PFSK-1 (cell line): ENCODE results near the gene TMEM161A.

Experiments
- FOXP2 ChIP-seq: optimal IDR thresholded peaks from 2 replicates; pipeline ENCODE3; 2011; ENCODE audit warnings: borderline replicate concordance, control low read depth, inconsistent platforms; ENCODE audit not compliant: insufficient read depth; ENCODE audit errors: extremely low read length, extremely low read depth
- POLR2AphosphoS5 ChIP-seq: IDR thresholded peaks from 2 replicates; pipeline ENCODE4 v1.6.1; 2012; ENCODE audit warnings: low read depth, mild to moderate bottlenecking, control low read depth, low read length, moderate library complexity
- REST ChIP-seq, 2 experiments: IDR thresholded peaks; 2 replicates each; pipeline versions ENCODE4 v1.6.1 to v1.8.0; 2011 to 2012; ENCODE audit warnings: low read depth in 2 of 2, low read length in 2 of 2, control low read depth in 1 of 2, inconsistent platforms in 1 of 2, mild to moderate bottlenecking in 1 of 2, moderate library complexity in 1 of 2; ENCODE audit not compliant: insufficient read depth in 1 of 2
- SIN3A ChIP-seq: IDR thresholded peaks from 2 replicates; pipeline ENCODE4 v1.6.1; 2012; ENCODE audit warnings: mild to moderate bottlenecking, low read length, moderate library complexity, borderline replicate concordance; ENCODE audit not compliant: insufficient read depth
- TAF1 ChIP-seq: IDR thresholded peaks from 2 replicates; pipeline ENCODE4 v1.6.1; 2012; ENCODE audit warnings: low read length, control low read depth, borderline replicate concordance; ENCODE audit not compliant: insufficient read depth

The TMEM161A gene

GRCh38 chr19:19105365-19106055 is 32.8 kb downstream of the TMEM161A start:
- TF ChIP-seq FOXP2 (peak; percentile 25), SIN3A (no peak), POLR2AphosphoS5 (peak; percentile 38; the same call in 1 of the 2 replicates)

DNA sequence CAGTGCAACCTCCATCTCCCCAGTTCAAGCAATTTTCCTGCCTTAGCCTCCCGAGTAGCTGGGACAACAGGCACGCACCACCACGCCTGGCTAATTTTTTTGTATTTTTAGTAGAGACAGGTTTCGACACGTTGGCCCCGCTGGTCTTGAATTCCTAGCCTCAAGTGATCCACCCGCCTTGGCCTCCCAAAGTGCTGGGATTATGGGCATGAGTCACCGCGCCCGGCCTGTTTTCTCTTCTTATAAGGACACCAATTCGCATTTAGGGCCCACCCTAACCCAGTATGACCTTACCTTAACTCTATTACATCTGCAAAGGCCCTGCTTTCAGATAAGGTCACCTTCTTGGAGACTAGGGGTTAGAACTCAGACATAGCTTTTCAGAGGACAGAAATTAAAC is 35.1 kb downstream of the TMEM161A start:
- TF ChIP-seq REST (IDR thresholded peaks at IDR 0.05; ENCODE audit: insufficient read depth in 1 of 2, low read depth in 2 of 2, low read length in 2 of 2) (no peak), SIN3A (no peak), FOXP2 (no peak), TAF1 (no peak), POLR2AphosphoS5 (no peak)

GRCh38 chr19:19101540-19101939 is 36.7 kb downstream of the TMEM161A start:
- no peak for TF ChIP-seq FOXP2
- no peak for TF ChIP-seq SIN3A
- no peak for TF ChIP-seq TAF1
- no peak for TF ChIP-seq POLR2AphosphoS5
- TF ChIP-seq REST (IDR thresholded peaks at IDR 0.05; ENCODE audit: insufficient read depth in 1 of 2, low read depth in 2 of 2, low read length in 2 of 2): no peak

GRCh38 chr19:19098703-19099632 is 39.3 kb downstream of the TMEM161A start:
- TF ChIP-seq POLR2AphosphoS5 (no peak), FOXP2 (no peak), TAF1 (no peak), SIN3A (no peak), REST (IDR thresholded peaks at IDR 0.05; ENCODE audit: insufficient read depth in 1 of 2, low read depth in 2 of 2, low read length in 2 of 2) (no peak)

GRCh38 chr19:19098084-19098702 is 40.1 kb downstream of the TMEM161A start:
- no peak for TF ChIP-seq REST (IDR thresholded peaks at IDR 0.05; ENCODE audit: insufficient read depth in 1 of 2, low read depth in 2 of 2, low read length in 2 of 2)
- TF ChIP-seq POLR2AphosphoS5: no peak
- no peak for TF ChIP-seq TAF1
- TF ChIP-seq SIN3A: no peak
- TF ChIP-seq FOXP2: no peak
